ENCODE results near the gene CDS1.

GRCh38 chr4:84582988-84583875 lies at the start of gene CDS1:
- TF ChIP-seq CTCF (IDR thresholded peaks at IDR 0.05; ENCODE audit: low read depth, low read length) = no peak
- TF ChIP-seq POLR2A (IDR thresholded peaks at IDR 0.05; ENCODE audit: extremely low read depth, insufficient read length) = no peak

Data from NB4 (cell line).